HL-60/S4 treated with phorbol 12-myristate 13-acetate at 8.2 ng/mL for 4 days and 3 days (cell line): ENCODE measurements around the gene ATP10A.
"Not testable (repeated sequence)": the region's sequence is repeated elsewhere in the genome, so short reads cannot be mapped to it uniquely, and the experiment has no call there.

Source experiments
- in situ Hi-C: fragments of 300-500 bp; cut with MboI; formaldehyde crosslinking; loops from 2 replicates; pipeline ENCODE4 v1.15.0; 2022; ENCODE audit warnings: low sequenced_read_pairs

ATP10A gene

DNA sequence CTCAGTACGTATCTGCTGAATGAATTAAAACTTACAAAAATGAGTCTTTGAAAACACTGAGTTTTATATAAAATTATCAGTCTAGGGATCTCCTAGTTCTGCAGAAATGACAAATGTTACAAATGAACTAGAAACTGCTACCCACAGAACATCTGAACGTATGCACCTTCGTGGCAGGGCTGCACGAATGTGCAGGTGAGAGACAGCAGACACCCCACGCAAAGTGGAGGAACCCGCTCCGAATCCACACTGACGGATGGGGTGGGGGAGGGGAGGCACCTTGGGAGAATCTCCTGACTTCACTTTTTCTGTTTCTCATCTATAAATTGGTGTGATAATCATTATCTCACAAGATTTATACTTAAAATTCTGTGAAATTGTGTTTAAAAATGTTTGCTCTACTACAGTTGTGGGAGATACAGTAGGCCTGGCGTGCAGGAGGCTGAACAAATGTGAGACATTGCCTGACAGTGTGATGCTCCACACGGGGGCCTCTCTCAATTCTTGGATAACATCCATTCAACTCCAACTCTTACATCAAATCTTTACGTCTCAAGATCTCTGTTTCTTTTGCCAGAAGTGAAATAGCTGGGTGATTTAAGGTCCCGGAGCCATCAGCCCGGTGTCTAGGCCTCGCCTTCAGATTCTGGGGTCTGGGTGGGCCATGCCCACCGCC lies 86.9 kb downstream of the ATP10A start:
- in situ Hi-C loops: no loop called here

DNA sequence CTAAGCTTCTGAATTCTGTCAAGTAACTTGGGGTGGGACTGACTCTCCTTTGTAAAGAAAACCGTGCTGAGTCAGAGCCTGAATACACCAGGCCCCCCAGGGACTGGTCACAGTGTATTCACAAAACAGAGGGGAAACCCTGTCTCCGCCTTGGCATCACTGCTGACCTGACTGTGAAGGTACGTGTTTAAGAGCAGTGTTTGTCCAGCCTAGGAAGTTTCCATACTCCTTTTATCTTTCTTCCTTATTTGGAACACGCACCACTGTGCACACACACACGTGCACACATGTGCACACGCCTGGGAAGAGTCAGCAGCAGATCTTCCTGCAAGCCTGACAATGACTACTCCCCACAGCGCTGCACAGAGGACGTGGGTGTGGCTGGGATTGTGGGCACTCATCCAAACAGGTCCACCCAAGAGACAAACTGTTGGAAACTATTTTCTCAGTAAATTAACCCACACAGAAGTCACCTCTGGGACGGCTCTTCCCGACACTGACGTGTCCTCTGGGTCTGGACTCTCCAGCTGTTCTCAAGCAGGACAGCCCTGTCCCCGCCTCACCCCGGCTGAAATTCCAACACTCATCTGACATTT lies 87.7 kb downstream of the ATP10A start:
- in situ Hi-C loops: no loop called here

- in situ Hi-C loops: no loop called here
These were observed 88.3 kb downstream of the ATP10A start for GRCh38 chr15:25774871-25775270.

DNA sequence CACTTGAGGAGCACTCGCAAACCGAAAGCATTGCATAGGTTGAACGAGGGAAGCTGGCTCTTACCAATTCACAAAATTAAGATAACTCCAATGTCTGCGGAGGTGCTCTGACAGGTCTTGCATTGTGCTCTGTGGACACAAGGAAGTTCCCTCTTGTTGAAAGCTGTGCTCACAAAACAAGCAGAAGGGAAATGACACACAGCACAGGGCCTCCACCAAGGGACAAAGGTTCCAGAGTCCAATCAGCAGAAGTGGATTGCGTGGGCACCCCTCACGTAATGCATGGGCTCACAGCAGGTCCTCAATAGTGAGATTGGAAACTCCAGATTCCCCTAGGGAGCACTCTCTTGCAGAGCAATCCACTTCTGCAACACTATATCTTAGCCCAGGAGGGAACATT lies 89.9 kb downstream of the ATP10A start:
- in situ Hi-C loops: no loop called here

DNA sequence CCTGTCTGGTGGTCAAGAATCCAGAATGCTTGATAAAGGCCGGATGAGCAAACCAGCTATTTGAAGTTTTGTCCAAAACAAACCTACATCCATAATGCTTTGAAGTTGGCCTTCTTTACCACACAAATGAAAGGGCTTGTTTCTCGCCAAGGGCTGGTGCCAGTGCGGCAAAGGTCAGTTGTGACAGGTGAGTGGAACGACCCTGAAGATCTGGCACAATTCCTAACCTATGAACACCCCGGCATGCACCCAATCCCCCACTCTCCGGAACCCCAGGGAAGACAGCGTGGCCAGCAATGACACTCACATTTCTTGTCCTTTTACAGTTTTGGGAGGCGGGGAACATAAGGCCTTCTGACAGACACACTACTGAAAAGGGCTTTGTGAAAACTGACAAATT lies 90.6 kb downstream of the ATP10A start:
- in situ Hi-C loops: no loop called here

GRCh38 chr15:25771736-25772135 lies 91.4 kb downstream of the ATP10A start:
- in situ Hi-C loops: not testable (repeated sequence)

DNA sequence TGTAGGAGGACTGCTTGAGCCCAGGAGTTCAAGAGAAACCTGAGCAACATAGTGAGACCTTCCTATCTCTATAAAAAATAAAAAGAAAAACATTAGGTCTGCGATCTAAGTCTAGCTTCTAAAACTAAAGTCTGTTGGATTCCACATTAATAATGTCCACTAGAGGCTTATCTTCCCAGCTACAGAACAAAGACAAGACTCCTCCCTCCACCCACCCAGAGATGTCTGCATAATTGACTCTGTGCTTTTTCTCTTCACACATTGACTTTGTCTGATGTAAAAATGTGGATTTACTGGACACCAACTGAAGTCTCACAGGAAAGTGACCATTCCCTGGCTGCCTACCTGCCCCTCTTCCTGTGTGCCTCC lies 91.8 kb downstream of the ATP10A start:
- in situ Hi-C loops: no loop called here

- in situ Hi-C loops: no loop called here
These were observed 92.3 kb downstream of the ATP10A start for GRCh38 chr15:25770618-25771337.

- in situ Hi-C loops: no loop called here
These were observed 93.1 kb downstream of the ATP10A start for GRCh38 chr15:25770031-25770430.

DNA sequence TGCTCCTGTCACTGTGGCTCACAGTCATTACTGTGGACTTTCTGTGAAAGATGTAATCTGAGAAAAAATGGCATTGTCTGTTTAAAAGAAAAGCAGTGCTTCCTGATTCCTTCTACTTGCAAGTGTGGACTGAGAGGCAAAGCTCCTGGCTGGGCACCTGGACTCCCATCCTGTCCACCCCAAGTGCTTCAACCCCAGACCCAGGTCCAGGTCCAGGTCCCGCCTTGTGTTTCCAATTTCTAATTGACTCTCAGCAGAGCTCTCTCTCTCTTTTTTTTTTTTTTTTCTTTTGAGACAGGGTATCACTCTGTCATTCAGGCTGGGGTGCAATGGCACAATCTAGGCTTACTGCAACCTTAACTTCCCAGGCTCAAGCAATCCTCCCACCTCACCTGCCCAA lies 94.9 kb downstream of the ATP10A start:
- in situ Hi-C loops: no loop called here

DNA sequence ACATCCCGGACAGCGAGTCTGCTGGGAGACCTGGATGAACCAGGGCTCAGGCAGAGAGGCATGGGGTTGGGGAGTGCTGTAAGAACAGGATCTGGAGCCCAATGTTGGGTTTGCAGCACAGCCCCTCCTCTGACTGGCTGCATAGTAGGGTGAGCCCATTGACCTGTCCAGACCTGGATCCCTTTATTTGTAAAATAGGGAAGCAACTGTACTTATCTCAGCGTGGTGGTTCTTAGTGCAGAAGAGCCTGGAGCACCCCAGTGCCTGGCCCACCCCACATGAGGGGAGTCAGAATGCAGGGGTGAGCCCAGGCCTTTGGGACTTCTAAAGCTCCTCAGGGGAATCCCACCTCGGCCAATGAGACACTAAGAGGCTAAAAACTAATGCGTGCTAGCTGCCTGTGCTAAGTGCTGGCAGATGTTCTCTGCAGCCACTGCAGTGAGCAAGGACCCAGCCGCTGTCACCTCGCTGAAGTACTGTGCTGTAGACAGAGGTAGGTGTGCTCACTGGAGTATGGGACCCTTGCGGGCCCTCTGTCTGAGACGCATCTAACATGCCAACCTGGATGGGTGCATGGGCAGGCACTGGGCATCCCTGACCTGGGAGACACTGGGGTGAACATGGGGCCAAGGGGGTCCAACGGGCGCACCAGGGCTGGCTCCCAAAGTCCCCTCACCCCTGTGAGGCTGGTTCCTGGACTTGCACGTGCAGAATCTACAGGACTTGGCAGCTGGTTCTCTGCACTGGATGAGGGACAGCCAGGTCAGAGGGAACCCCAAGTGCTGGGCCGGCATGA lies 95.6 kb downstream of the ATP10A start:
- in situ Hi-C loops: no loop called here

DNA sequence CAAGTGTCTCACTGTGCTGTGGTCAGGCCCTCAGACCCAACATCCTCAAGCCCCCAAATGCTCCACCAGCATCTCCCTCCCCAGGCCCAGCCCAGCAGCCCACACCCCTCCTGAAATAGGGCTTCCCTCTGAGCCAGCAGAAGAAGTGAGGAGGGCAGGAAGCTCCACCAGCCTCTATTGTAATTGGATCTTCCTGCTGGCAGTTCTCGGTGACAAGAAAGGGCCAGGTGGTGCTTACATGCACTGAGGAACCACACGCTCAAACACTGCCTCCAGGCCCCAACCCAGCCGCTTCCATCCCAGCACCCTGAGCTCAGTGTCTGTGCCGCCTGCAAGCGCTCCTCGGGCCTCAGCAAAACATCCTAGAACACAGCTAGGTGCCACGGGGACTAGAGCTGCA lies 96.7 kb downstream of the ATP10A start:
- in situ Hi-C loops: no loop called here

GRCh38 chr15:25764980-25765735 lies 98.0 kb downstream of the ATP10A start:
- in situ Hi-C loops: no loop called here

DNA sequence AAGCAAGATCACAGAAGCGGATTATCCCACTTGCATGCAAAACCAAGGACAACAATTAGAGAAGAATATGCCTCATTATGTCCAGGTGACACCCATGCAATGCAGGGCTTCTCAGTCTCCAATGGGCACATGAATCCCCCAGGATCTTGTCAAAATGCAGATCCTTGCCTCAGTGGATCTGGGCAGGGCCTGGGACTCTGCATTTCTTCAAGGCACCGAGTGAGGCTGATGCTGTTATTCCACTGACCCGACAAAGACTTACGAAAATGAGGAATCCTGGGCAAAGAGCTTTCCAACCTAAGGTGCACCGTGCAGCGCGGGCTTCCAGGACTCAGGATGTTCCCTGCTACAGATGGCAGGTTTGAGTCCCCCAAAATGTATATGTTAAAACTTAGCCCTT lies 99.2 kb downstream of the ATP10A start:
- in situ Hi-C loops: no loop called here

DNA sequence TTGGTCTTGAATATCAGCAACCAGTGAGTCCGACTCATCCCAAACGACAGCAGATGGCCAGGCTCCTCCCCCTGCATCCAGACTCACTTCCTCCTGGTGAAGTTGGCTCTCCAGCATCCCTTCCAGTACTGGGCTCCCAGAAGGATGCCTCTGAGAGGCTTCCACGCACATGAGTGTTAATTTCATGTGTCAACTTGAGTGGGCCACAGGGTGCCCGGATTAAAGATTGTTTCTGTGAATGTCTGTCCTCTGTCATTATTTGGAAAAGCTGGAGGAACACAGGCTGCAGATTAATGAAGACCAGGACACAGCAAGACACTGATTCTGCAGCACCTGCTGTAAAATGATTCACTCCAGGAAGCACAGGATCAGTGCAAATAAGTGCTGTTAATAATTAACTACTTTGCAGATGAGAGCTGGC lies 99.8 kb downstream of the ATP10A start:
- in situ Hi-C loops: no loop called here

GRCh38 chr15:25761971-25762662 lies 101.0 kb downstream of the ATP10A start:
- in situ Hi-C loops: no loop called here

- in situ Hi-C loops: no loop called here
These were observed 103.7 kb downstream of the ATP10A start for GRCh38 chr15:25759421-25759820.

DNA sequence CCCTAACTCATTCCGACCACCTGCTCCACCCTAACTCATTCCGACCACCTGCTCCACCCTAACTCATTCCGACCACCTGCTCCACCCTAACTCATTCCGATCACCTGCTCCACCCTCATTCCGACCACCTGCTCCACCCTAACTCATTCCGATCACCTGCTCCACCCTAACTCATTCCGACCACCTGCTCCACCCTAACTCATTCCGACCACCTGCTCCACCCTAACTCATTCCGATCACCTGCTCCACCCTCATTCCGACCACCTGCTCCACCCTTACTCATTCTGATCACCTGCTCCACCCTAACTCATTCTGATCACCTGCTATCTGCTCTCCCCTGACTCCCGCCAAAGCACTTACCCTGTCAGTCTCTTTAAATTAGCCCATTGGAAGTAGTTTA lies 104.5 kb downstream of the ATP10A start:
- in situ Hi-C loops: not testable (repeated sequence)

DNA sequence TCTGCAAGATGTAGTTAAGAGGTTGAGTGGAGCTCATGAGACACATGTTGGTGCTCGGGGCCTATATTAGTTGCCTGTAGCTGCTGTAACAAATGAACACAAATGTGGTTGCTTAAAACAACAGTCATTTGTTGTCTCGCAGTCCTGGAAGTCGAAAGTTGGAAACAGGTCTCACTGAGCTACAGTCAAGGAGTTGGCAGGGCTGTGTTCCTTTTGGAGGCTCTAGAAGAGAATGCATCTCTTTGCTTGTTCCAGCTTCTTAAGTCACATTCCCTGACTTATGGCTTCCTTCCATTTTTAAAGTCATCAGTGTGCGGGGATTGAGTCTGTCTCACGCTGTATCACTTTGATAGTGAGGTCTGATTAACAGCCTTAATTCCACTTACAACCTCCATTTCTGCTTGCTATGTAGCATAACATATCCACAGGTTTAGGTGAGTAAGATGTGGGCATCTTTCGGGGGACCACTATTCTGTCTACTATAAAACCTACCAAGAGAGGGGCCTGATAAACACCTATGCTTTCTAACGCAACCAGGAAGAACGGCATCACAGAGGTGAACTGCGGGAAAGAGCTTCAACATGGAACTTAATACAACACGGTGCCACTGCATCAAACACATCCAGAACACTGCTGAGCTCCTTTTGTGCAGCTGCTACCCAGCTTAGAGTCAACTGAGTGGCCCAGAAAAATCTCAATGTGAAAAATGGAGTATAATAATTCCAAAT lies 119.4 kb downstream of the ATP10A start:
- in situ Hi-C loops: no loop called here
